GM19025 (cell line): ENCODE results near the gene GBP2.
A peak's percentile ranks its signal among the peaks of the same experiment; 100 is the strongest.
"Not testable (repeated sequence)": the region's sequence is repeated elsewhere in the genome, so short reads cannot be mapped to it uniquely, and the experiment has no call there.

Experiments used
- ATAC-seq: cut with Tn5 transposase; IDR thresholded peaks from one replicate; pipeline ENCODE4 v1.9.1; 2021; ENCODE audit warnings: mild to moderate bottlenecking, low read depth, moderate library complexity; ENCODE audit not compliant: unreplicated experiment

The GBP2 gene

DNA sequence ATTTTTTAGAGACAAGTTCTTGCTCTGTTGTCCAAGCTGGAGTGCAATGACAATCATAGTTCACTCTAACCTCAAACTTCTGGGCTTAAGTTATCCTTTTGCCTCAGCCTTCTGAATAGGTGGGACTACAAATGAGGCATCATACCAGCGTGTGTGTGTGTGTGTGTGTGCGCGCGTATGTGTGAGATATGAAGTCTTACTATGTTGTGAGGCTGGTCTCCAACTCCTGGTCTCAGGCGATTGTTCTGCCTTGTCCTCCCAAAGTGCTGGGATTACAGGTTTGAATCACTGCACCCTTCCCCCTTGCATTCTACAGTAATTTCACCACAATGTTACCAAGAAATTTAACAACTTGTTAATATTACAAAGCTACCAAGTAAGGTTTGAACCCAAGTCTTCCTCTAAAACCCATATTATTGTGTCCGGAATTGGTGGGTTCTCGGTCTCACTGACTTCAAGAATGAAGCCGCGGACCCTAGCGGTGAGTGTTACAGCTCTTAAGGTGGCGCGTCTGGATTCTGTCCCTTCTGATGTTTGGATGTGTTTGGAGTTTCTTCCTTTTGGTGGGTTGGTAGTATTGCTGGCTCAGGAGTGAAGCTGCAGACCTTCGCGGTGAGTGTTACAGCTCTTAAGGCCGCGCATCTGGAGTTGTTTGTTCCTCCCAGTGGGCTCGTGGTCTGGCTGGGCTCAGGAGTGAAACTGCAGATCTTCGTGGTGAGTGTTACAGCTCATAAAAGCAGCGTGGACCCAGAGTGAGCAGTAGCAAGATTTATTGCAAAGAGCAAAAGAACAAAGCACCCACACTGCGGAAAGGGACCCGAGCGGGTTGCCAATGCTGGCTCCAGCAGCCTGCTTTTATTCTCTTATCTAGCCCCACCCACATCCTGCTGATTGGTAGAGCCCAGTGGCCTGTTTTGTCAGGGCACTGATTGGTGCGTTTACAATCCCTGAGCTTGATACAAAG lies 970 bp upstream of the GBP2 start:
- not testable (repeated sequence) for ATAC-seq

DNA sequence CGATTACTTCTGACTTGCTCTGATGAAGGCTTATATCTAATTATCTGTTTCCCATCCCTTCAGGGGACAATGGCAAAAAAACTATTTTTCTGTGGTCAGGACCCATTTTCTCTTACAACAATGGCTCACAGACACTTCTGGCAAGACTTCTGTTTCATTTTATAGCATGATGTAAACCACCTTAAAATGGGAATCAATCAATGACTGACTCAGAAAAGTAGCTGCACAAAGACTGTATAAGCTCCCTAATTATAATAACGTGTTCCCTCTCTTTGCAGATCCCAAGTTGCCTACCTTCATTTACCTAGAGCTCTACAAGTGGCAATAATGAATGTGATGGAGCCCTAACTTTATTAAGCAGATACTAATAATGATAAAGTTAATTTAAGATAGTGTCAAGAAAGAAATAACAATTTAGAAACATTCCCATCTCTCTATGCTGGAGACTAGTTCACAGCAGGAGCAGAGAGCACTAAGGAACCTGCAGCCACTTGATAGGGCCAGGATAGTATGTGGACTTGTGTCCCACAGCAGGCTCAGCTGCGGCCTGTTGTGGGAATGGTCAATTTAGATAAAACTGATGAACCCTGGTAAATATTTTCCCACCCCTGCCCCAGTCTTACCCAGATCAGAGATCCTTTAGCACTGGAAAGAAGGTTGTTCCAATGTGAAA lies 538 bp downstream of the GBP2 start:
- ATAC-seq, result peak; percentile 17

DNA sequence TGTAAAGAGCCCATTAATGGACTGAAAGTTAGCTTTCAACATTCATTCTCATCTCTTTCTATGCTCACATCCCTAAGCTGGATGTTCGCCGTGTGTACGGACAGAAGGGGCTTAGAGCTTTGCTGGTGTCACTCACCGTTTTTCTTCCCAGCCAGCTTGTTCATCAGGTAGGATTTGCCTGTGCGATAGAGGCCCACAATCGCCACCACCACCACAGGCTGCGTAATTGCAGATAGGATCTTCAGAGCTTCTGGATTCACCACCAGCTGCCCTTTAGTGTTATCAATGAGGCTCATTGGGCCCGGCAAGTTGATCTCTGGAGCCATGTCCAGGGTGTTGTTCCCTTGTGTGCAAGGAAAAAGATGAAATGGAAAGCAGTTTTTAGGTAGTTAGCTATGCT lies 4.3 kb downstream of the GBP2 start:
- ATAC-seq, result no peak

DNA sequence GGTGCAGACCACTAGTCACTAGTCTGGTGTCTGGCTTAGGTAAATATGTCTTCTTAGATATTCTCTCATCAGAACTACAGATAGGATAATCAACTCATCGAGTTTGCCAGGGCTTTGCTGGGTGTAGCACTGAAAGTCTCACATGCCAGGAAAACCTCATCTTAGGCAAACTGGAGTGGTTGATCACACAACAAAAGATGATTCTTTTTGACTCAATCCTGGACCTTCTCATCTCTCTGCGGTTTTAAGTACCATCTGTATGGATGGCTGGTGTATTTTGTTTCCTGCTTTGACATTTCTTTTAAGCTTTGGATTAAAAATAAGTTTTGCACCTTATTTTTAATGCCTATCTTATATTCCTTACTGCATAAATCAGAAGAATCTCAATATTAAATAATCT lies 11.3 kb downstream of the GBP2 start:
- ATAC-seq, result no peak

GRCh38 chr1:89112871-89113613 lies 12.9 kb downstream of the GBP2 start:
- ATAC-seq, result no peak

DNA sequence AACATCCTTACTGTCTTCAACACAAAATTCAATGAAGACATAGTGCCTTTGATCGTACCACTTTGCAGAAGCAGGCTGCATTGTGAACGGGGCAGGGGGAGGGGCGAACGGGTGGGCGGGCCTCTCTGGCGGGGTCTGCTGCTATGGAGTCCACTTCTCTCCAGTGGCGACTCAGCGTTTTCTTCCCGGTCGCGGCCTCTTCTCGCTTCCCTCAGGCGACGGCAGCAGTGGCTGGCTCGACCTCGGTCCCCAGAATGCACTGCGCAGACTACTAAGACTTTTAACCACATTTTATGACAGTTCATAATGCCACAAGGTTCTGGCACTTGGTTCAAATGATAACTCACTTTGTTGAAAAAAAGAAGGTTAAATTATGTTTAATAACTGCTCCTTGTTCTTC lies 21.2 kb downstream of the GBP2 start:
- no peak for ATAC-seq

GRCh38 chr1:89104147-89104546 lies 21.8 kb downstream of the GBP2 start:
- ATAC-seq, result no peak

DNA sequence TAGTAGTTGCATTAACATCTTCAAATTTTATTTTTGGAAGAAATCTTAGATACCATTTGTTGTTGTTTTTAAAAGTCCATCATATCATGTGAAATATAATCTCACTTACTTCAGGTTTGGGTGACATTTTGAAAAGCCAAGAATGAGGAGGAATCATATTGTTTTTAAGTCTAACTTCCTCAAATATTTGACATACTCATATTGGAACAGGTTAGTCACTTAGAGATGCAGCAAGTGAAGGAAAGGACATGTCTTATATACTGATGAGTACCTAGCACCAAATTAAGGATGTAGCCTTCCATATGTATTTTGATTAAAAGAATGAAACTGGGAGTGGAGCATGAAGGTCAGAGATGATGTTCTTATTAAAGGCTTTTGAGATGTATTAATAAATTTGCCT lies 23.9 kb downstream of the GBP2 start:
- ATAC-seq, result no peak

- ATAC-seq, result no peak
Observed at GRCh38 chr1:89100412-89100811, 25.5 kb downstream of the GBP2 start.

DNA sequence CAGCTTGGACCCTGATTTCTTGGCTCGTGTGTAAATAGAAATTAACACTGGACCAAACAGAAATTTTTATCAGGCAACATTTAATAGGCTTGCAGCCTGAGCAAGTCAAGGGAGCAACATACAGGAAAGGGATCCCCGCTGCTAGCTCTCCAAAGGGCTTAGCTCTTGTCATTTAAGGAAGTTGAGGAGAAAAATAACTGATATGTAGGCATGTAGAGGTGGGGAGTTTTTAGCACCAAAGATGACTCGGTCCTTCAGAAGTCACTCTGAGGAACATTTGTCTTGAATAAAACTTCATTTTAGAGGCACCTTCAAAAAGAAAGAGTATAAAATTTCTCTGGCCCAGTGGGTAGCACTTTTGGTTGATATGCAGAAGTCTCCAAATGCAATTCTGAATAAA lies 27.1 kb downstream of the GBP2 start:
- ATAC-seq, result no peak

- ATAC-seq, result no peak
Observed at GRCh38 chr1:89095737-89096136, 30.2 kb downstream of the GBP2 start.

DNA sequence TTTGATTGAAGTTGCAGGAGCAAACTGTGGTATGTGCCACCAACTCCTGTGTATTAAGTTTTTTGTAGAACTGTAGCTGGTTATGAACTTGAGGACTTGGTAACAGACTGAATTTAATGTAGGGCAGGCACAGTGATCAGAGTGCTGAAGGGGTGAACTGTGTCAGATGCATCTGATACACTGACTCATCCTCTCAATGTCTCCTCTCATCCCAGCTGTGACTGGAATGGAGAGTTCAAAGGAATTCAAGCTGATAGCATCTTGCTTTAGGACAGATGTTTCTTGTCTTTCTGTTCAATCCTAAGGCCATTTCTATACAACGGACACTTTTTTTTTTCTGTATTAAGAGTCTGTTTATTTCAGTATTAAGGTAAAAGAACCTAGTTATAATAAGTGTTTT lies 36.0 kb downstream of the GBP2 start:
- no peak for ATAC-seq

- ATAC-seq, result no peak
Observed at GRCh38 chr1:89088572-89088971, 37.3 kb downstream of the GBP2 start.

DNA sequence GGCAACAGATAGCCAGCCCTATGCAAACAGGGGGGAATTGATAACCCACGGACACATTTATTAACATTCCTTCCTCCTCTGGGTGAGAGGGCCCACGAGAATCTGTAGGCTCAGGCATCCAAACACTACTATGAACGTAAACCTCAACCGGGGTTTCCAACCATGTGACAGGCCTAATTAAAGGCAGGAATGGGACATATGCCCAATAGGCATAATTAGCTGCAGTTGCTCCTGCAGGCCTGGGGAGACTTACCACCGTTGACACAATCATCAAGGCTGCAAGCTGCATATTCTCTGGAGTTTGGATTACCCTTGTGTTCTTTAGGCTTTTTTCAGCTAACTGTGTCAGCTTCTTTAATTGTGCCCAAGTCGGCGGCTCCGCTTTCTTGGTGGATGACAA lies 38.7 kb downstream of the GBP2 start:
- no peak for ATAC-seq

DNA sequence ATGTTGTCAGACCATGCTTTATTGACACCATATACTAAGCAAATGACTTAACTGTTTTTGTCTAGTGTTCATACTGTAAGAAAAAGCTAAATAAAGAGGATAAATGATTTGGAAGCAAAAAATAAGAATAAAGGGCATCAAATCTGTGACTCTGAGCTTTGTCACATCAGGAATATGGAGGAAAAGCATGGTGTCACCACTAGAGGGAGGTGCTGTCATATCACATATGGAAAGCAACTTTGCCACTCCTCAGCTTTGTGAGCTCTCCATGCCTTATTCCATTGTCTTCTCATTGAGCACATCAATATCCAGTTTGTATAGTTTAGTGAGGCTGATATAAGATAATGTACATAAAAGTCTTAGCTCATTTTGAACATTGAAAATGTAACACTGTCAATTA lies 40.1 kb downstream of the GBP2 start:
- no peak for ATAC-seq

DNA sequence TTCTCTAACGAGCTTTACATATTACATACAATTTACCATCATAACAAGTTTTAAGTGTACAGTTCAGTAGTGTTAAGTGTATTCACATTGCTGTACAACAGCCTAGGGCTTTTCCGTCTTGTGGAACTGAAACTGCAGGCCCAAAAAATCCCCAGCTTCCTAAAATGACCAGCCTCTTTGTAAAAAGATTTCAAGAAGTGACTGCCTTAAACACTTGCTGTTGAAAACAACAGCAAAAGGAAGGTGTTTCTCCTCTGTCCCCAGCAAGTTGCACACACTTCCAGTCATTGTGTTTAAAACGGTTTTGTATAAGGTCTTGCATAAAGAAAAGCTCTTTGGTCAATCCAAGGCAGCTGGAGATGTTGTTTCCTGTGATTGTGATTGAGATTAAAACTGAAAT lies 44.9 kb downstream of the GBP2 start:
- no peak for ATAC-seq

GRCh38 chr1:89080068-89080467 lies 45.8 kb downstream of the GBP2 start:
- not testable (repeated sequence) for ATAC-seq

DNA sequence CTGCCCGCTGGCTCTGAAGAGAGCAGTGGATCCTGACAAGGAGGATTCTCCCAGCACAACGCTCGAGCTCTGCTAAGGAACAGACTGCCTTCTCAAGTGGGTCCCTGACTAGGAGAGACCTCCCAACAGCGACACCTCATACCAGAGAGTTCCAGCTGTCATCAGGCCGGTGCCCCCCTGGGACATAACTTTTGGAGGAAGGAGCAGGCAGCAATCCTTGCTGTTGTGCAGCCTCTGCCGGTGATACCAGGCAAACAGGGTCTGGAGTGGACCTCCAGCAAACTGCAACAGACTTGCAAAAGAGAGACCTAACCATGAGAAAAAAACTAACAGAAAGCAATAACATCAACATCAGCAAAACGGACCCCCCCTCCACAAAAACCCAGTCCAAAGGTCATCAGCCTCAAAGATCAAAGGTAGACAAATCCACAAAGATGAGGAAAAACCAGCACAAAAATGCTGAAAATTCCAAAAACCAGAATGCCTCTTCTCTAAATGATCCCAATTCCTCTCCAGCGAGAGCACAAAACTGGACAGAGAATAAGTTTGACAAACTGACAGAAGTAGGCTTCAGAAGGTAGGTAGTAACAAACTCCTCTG lies 53.3 kb downstream of the GBP2 start:
- ATAC-seq, result not testable (repeated sequence)

DNA sequence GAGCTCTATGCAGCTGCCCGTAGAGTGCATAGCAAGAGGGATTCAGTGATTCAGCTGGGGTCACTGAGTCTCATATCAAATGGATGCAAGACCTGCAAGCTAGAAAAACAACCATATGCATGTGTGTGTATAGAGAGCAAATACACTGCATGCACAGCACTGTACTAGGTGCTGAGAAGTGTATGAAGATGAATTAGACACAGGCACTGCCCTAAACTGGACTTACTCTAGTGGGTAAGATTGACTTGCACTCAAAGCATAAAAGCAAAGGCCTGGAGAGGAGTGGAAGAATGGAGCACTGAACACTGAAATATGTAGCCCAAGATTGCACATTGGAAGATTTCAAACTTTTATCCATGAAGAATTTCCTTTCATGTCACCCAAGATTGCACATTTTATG lies 55.4 kb downstream of the GBP2 start:
- ATAC-seq, result no peak

DNA sequence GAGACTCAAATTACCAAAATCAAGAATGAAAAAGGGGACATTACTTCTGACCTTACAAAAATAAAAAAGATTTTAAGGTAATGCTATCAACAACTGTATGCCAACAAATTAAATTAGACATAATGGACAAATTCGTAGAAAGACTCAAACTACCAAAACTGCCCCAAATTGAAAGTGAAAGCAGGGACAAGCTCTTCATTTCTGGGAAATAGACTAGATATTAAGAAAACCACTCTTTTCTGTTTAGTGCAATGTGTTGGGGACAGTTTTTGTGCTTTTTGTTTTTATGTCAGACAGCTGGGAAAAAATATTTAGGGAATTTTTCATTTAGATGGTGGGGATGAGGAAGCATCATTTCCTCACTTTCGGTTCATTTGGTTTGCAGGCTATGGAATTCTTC lies 56.0 kb downstream of the GBP2 start:
- ATAC-seq, result no peak

- no peak for ATAC-seq
Observed at GRCh38 chr1:89068291-89068690, 57.6 kb downstream of the GBP2 start.
